Embryonic facial prominence (tissue), 1 donor: ENCODE results near the gene ANTXR1.
A peak's percentile ranks its signal among the peaks of the same experiment; 100 is the strongest.

Experiments used
- DNase-seq: peaks from one replicate; pipeline ENCODE4 v3.0.0-alpha.2; 2016; ENCODE audit errors: extremely low spot score

The ANTXR1 gene

DNA sequence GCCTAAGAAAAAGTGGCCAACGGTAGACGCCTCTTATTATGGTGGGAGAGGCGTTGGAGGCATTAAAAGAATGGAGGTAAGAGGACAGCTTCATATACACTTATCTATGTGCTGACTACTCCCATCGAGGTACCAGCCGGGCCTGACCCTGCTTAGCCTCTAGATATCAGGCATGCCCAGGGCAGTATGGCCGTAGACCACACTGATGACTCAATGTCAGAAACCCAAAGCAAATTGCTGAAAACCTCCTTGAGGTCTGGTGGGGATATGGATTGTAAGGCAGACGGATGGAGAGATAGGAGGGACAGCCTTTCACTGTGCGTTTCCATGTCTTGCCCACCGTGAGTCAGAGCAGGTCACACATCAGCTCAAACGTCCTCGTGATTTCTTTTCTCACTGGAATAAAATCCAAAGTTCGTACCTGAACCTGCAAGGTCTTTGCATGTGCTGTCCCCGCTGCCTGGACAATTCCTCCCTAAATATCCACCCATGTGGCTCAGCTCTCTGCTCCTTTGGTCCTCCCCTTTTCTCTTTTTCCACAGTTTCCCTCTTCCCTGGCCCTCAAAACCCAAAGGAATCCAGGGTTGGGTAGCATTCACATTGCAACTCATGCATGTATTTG is 168.9 kb downstream of the ANTXR1 start:
- DNase-seq: no peak

- no peak for DNase-seq
These were observed 170.7 kb downstream of the ANTXR1 start for GRCh38 chr2:69183659-69184058.

DNA sequence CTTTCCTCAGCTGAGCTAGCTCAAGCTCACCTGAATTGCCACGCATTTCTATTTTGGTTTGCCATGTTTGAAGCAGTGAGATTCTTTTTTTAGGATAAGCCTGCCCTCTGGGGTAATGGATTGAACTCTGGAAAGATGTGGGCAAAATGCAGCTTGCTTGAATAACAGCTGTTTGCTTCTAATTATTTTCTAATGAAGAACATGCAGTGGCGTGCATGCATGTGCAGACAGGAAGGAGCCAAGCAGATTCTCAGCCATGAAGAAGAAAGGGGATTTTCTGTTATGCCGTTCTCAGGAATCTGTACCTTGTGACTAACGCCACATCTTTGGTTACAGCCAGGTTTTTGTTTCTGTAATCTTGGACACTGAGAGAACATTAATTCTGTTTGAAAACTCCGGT is 171.2 kb downstream of the ANTXR1 start:
- DNase-seq: peak; percentile 36

GRCh38 chr2:69185807-69186206 is 172.8 kb downstream of the ANTXR1 start:
- DNase-seq: no peak

GRCh38 chr2:69186614-69187013 is 173.6 kb downstream of the ANTXR1 start:
- DNase-seq: no peak

- no peak for DNase-seq
These were observed 175.4 kb downstream of the ANTXR1 start for GRCh38 chr2:69188182-69188900.

DNA sequence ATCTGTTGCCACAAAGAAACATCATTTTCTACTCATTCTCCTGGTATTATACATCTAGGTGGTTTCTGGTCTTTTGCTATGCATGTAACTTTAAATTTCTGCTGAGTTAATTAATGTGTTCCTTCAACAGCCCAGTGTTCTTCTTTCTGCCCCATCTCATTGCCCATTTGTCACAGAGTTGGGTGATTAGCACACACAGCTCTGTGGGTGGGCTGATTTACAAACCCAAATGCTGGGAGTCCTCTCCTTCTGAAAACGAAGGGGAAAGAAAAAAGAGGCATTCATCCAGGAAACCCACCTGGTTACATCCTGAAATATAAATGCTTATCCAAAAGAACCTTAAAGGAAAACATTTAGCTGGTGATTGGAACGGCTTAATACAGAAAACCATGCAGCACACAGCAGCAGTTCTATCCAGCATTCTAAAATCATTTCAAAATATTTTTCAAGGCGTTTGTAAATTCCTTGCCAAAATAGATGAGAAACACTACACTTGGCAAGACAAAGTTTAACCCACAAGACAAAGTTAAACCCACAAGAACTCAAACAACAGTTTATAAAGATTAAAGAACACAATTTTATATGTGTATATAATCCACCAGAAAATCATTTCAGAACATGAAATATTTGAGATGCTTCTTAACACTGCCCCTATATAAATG is 177.9 kb downstream of the ANTXR1 start:
- no peak for DNase-seq

DNA sequence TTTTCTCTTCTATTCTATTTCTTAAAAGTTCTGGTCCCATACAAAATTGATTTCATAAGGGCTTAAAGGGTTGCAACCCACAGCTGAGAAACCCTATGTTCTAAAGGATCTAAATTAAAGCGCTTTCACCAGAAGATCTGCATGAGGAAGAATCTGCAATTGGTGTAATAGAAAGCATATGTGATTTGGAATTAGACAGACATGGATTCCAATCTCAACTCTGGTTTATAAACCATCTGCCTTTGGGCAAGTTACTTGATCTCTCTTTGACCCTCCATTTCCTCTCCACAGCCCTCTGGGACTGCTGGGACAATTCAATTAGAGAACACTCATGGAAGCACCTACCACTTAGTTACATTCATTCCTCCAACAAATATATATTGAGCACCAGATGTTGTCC is 178.7 kb downstream of the ANTXR1 start:
- no peak for DNase-seq

- DNase-seq: no peak
These were observed 179.4 kb downstream of the ANTXR1 start for GRCh38 chr2:69192176-69192945.

- DNase-seq: no peak
These were observed 182.7 kb downstream of the ANTXR1 start for GRCh38 chr2:69195706-69196105.

DNA sequence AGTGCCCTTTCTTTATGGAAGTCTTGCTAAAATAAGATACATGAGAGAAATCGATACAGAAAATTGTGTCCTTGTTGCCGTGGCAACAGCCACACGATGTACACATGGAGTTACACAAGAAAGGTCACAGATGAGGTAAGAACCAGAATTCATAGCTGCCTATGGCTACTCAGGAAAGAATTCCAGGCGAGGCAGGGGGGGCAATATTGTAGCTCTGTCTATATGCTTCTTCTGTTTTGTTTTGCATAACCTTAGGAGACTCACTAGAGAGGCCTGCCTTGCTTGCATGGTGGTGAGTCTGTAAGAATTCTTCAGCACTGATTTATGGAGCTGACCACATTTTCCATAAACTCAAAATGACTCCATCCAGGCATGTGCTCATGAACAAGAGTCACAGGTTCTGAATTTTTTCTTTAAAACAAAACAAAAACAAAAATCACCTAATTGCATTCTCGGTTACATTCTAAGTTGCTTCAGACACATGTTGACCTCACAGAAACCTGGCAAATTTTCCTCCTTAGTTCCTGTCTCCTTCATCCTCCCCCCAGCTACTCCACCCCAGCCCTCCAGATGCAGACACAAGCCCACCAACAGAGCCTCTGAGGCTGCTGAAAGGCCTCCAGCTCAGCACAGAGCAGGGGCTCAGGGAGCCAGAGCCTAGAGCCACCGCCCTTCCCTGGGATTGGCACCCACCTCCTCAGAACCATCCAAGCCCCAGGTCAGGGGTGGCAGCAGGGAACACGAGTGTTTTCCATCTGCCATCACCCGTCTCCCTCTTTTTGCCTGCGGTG is 183.5 kb downstream of the ANTXR1 start:
- DNase-seq: no peak

GRCh38 chr2:69200107-69200520 is 187.1 kb downstream of the ANTXR1 start:
- no peak for DNase-seq

- DNase-seq: no peak
These were observed 188.3 kb downstream of the ANTXR1 start for GRCh38 chr2:69201259-69201658.

- DNase-seq: no peak
These were observed 189.3 kb downstream of the ANTXR1 start for GRCh38 chr2:69202327-69202726.

- DNase-seq: no peak
These were observed 190.4 kb downstream of the ANTXR1 start for GRCh38 chr2:69203166-69203985.

GRCh38 chr2:69204654-69205053 is 191.7 kb downstream of the ANTXR1 start:
- DNase-seq: no peak

GRCh38 chr2:69205076-69205475 is 192.1 kb downstream of the ANTXR1 start:
- no peak for DNase-seq

DNA sequence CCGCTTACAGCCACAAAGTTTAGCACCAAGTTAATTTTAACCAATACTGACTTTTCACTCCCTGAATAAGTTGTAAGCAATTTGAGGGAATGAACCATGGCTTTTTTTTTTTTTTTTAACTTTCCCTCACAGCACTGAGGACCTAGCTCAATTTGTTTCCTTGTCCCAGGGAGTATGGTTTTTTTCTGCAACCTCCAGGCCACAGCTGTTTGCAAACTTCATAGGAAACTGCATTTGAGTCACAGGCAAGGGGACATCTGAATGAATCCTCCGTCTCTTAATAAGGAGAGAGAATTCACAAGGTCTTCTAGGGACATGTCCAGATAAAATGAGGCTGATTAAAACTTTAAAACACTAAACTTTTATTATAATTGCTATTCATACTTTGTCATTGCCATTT is 192.5 kb downstream of the ANTXR1 start:
- no peak for DNase-seq

- DNase-seq: no peak
These were observed 195.1 kb downstream of the ANTXR1 start for GRCh38 chr2:69208023-69208595.

- no peak for DNase-seq
These were observed 196.5 kb downstream of the ANTXR1 start for GRCh38 chr2:69209482-69209881.
